GM12878 (cell line): ENCODE data around the gene BCL2L13. TPM values are rescaled to one million over a fixed set of nuclear protein-coding genes. Genes with fewer than 3 reads are reported as not detected.
A peak's percentile ranks its signal among the peaks of the same experiment; 100 is the strongest.

ENCODE experiments used
- ATAC-seq: fragments of 200-7000 bp; cut with Tn5 transposase; 3 replicates; pipeline ENCODE4 v1.9.1; 2020; ENCODE audit warnings: mild to moderate bottlenecking, moderate library complexity
- BruUV-seq: library from RNA; stranded (reverse); fragments of 400-500 nt; replicated peaks from 2 replicates; lab custom pipeline; 2021; lab: Mats Ljungman, UMichigan
- CTCF ChIA-PET: fragments of 300-600 bp; sonication (Branson Sonifier 250); formaldehyde crosslinking; extraction: SDS; loops from one replicate; lab custom pipeline; 2021; ENCODE audit warnings: inconsistent platforms; lab: Yijun Ruan, JAX
- POLR2A ChIA-PET: fragments of 350-600 bp; formaldehyde crosslinking; extraction: SDS; loops from one replicate; lab custom pipeline; 2021; ENCODE audit warnings: inconsistent platforms; lab: Charles Lee
- RAD21 ChIA-PET: fragments of 300-600 bp; sonication (Branson Sonifier 250); formaldehyde crosslinking; loops from one replicate; lab custom pipeline; 2023; ENCODE audit warnings: antibody characterized with exemption; ENCODE audit not compliant: unreplicated experiment; lab: Charles Lee
- SMC1A ChIA-PET: fragments of 300-600 bp; sonication (Branson Sonifier 250); formaldehyde crosslinking; loops from one replicate; lab custom pipeline; 2023; ENCODE audit not compliant: unreplicated experiment, uncharacterized antibody; lab: Charles Lee
- DNase-seq: peaks from one replicate; pipeline ENCODE4 v3.0.0-alpha.2; 2011; ENCODE audit warnings: low read depth, low spot score
- FAIRE-seq: peaks from 3 replicates; lab custom pipeline; 2011; peaks lifted over from hg19 to GRCh38; lab: Jason Lieb, UNC
- H2AFZ ChIP-seq: 2 replicates; pipeline ENCODE4 v1.6.0; 2011; ENCODE audit warnings: low read depth, low read length, control low read depth; ENCODE audit not compliant: control insufficient read depth
- H3K27ac ChIP-seq: 2 replicates; pipeline ENCODE4 v1.5.1; 2011; ENCODE audit warnings: control low read depth; ENCODE audit not compliant: control insufficient read depth, insufficient read depth
- H3K27me3 ChIP-seq, 2 experiments: replicated peaks in 1 of 2; 2 replicates each; pipeline versions ENCODE4 v1.6.0 to v1.6.1; 2011; ENCODE audit warnings: low read length in 1 of 2; ENCODE audit not compliant: control insufficient read depth in 2 of 2, insufficient read depth in 2 of 2
- H3K36me3 ChIP-seq, 2 experiments: 2 replicates each; pipeline ENCODE4 v1.5.1; 2011; ENCODE audit warnings: low read length in 1 of 2; ENCODE audit not compliant: control insufficient read depth in 2 of 2, insufficient read depth in 2 of 2
- H3K4me1 ChIP-seq: 2 replicates; pipeline ENCODE4 v1.6.1; 2011; ENCODE audit warnings: mild to moderate bottlenecking, low read length, moderate library complexity, mixed read lengths; ENCODE audit not compliant: control insufficient read depth, insufficient read depth
- H3K4me2 ChIP-seq: 2 replicates; pipeline ENCODE4 v1.6.0; 2011; ENCODE audit warnings: control low read depth; ENCODE audit not compliant: control insufficient read depth, insufficient read depth
- H3K4me3 ChIP-seq: fragments of 200-600 bp; sonication (generic); 2 replicates; pipeline ENCODE4 v1.5.1; 2016
- H3K79me2 ChIP-seq: 2 replicates; pipeline ENCODE4 v1.6.0; 2011; ENCODE audit warnings: low read length; ENCODE audit not compliant: control insufficient read depth, insufficient read depth
- H3K9ac ChIP-seq: 2 replicates; pipeline ENCODE4 v1.8.0; 2011; ENCODE audit warnings: low read length, control low read depth, mixed read lengths; ENCODE audit not compliant: control insufficient read depth, insufficient read depth
- H3K9me3 ChIP-seq: replicated peaks from 3 replicates; pipeline ENCODE4 v1.5.1; 2011; ENCODE audit warnings: mild to moderate bottlenecking, low read length; ENCODE audit not compliant: control insufficient read depth, insufficient read depth
- H4K20me1 ChIP-seq: 2 replicates; pipeline ENCODE4 v1.6.0; 2011; ENCODE audit not compliant: control insufficient read depth, insufficient read depth
- RAD21 ChIP-seq: IDR thresholded peaks from 2 replicates; pipeline ENCODE4 v1.6.1; 2011; ENCODE audit warnings: mild to moderate bottlenecking, low read depth, low read length, moderate library complexity; ENCODE audit not compliant: insufficient read depth
- SMC3 ChIP-seq: IDR thresholded peaks from 2 replicates; pipeline ENCODE4 v1.6.1; 2011; ENCODE audit warnings: low read length, improper control_type of control experiment, borderline replicate concordance
- TAF1 ChIP-seq: IDR thresholded peaks from 2 replicates; pipeline ENCODE4 v1.6.1; 2011; ENCODE audit warnings: mild to moderate bottlenecking, low read depth, low read length, borderline replicate concordance
- YBX1 ChIP-seq: fragments of 450-650 bp; IDR thresholded peaks from 2 replicates; pipeline ENCODE4 v1.6.1; 2016; ENCODE audit warnings: antibody characterized with exemption
- WGBS: methylation state at CpG from one replicate; pipeline ENCODE4 v1.1.6; 2016; ENCODE audit warnings: low lambda C conversion rate; ENCODE audit not compliant: insufficient replicate concordance, insufficient coverage; ENCODE audit errors: missing lambda C conversion rate; 5-methylcytosine and 5-hydroxymethylcytosine counted together
- in situ Hi-C: fragments of 300-500 bp; cut with MboI; formaldehyde crosslinking; loops from 9 replicates; pipeline ENCODE4 v1.14.3; 2018; ENCODE audit warnings: mixed read lengths
- intact Hi-C: fragments of 100-400 bp; cut with micrococcal nuclease; formaldehyde crosslinking; loops from one replicate; pipeline ENCODE4 v1.14.2; 2022; ENCODE audit not compliant: unreplicated experiment
- polyA plus RNA-seq, 11 experiments: library from polyadenylated mRNA; depleted of rRNA in 4 of 11; unstranded in 6 of 11; stranded (reverse) in 5 of 11; fragments of >200 nt; fragmentation: Nextera tagmentation in 4 of 11; fragmentation: Illumina TruSeq in 1 of 11; extraction: Ambion mirVana in 4 of 11; extraction: Trizol in 1 of 11; gene quantifications; 1 replicate in 1 of 11; 2 replicates in 10 of 11; pipeline versions ENCODE4 v1.2.1 to v1.2.3, GENCODE V29; 2011 to 2016; ENCODE audit warnings: inconsistent platforms in 2 of 11, missing spikeins in 2 of 11, low read depth in 1 of 11
- total RNA-seq, 4 experiments: library from RNA; depleted of rRNA in 3 of 4; stranded (reverse); fragments of >200 nt in 3 of 4; fragmentation: Illumina TruSeq in 1 of 4; extraction: Trizol in 1 of 4; gene quantifications; 2 replicates each; pipeline versions ENCODE4 v1.2.1 to v1.2.3, GENCODE V29; 2013 to 2021
- TF ChIP-seq, protein P1 (sequence below), 3 experiments: IDR thresholded peaks in 2 of 3; conservative IDR thresholded peaks in 1 of 3; 2 replicates each; pipeline ENCODE4 v1.5.1; 2011; ENCODE audit warnings: low read depth in 3 of 3, low read length in 3 of 3, mild to moderate bottlenecking in 3 of 3, control low read depth in 2 of 3, moderate library complexity in 2 of 3, inconsistent platforms in 1 of 3, mixed read lengths in 1 of 3; ENCODE audit not compliant: control insufficient read depth in 2 of 3, insufficient read depth in 1 of 3; ENCODE audit errors: extremely low read depth in 1 of 3

The BCL2L13 gene
- total and polyA plus RNA-seq, 10 of the 15 experiments (the other 5 are each of a cell fraction or from before 2014, with no cell fraction given) = 18.6 to 30.6 (median 28.2) TPM

- ChIA-PET RAD21 (interaction anchor here (0.6 to 1.3 kb wide), 2 partner anchors 31 to 321 kb away, joined by 6 to 17 read pairs; no protein-coding TSS in a partner anchor), POLR2A (no interaction called here), SMC1A (interaction anchor here (1.1 to 1.3 kb wide), 2 partner anchors 12 to 31 kb away, joined by 3 to 9 read pairs; no protein-coding TSS in a partner anchor), CTCF (interaction anchor here (1.0 to 2.2 kb wide), 5 partner anchors 11 to 31 kb away, joined by 3 to 12 read pairs (median 3); no protein-coding TSS in a partner anchor)
- H4K20me1 ChIP-seq = no peaks in the 10 kb centered on the region; the same call in 1 of the 2 replicates
- in situ Hi-C loops (no loop called here), intact Hi-C loops (no loop called here)
- H3K4me2 ChIP-seq = no peak overlapping the region
- no peaks in the 10 kb centered on the region for H3K9me3 ChIP-seq
- ATAC-seq (peak; percentile 82), FAIRE-seq (no peak), DNase-seq (no peak)
- H3K27ac ChIP-seq = no peak overlapping the region
- no peak overlapping the region for H3K9ac ChIP-seq
- H3K4me1 ChIP-seq = no peaks in the 10 kb centered on the region
- no peaks in the 10 kb centered on the region for H3K27me3 ChIP-seq
- TF ChIP-seq TAF1 = no peak
- no peak for TF ChIP-seq YBX1
- TF ChIP-seq RAD21 = peak; percentile 45; the same call in 1 of the 2 replicates
- TF ChIP-seq, protein P1, sequence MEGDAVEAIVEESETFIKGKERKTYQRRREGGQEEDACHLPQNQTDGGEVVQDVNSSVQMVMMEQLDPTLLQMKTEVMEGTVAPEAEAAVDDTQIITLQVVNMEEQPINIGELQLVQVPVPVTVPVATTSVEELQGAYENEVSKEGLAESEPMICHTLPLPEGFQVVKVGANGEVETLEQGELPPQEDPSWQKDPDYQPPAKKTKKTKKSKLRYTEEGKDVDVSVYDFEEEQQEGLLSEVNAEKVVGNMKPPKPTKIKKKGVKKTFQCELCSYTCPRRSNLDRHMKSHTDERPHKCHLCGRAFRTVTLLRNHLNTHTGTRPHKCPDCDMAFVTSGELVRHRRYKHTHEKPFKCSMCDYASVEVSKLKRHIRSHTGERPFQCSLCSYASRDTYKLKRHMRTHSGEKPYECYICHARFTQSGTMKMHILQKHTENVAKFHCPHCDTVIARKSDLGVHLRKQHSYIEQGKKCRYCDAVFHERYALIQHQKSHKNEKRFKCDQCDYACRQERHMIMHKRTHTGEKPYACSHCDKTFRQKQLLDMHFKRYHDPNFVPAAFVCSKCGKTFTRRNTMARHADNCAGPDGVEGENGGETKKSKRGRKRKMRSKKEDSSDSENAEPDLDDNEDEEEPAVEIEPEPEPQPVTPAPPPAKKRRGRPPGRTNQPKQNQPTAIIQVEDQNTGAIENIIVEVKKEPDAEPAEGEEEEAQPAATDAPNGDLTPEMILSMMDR (IDR thresholded peaks at IDR 0.05 in 2 of 3, conservative IDR thresholded peaks at IDR 0.05 in 1 of 3; ENCODE audit: control insufficient read depth in 2 of 3, extremely low read depth in 1 of 3, insufficient read depth in 1 of 3, low read depth in 3 of 3, low read length in 3 of 3) = peak; percentile 30 to 57 (median 52); a peak in 4 of 6 replicates
- TF ChIP-seq SMC3 = peak; percentile 52
- BruUV-seq = no TSS peak
- peaks cover 30% of the 10 kb centered on the region for H3K79me2 ChIP-seq
- H3K36me3 ChIP-seq = peaks cover 4 to 10% of the 10 kb centered on the region in 2 experiments; a peak in 3 of 4 replicates
- 98% methylated on average over 14 of the region's 14 CpGs for WGBS
- H3K4me3 ChIP-seq = no peak overlapping the region
- H2AFZ ChIP-seq = no peak overlapping the region
Observed at GRCh38 chr22:17754233-17754925, 115.8 kb downstream of the BCL2L13 start.
